NCI-H774 (cell line): ENCODE measurements around the gene WDR45B.
"Not testable (repeated sequence)": the region's sequence is repeated elsewhere in the genome, so short reads cannot be mapped to it uniquely, and the experiment has no call there.

Source experiments
- DNase-seq: peaks from one replicate; lab custom pipeline; 2025; lab: John Stamatoyannopoulos, UW

The WDR45B gene

GRCh38 chr17:82582709-82583108 lies 65.5 kb downstream of the WDR45B start:
- no peak for DNase-seq

GRCh38 chr17:82582213-82582612 lies 66.0 kb downstream of the WDR45B start:
- DNase-seq: no peak

GRCh38 chr17:82579969-82580368 lies 68.3 kb downstream of the WDR45B start:
- not testable (repeated sequence) for DNase-seq

- no peak for DNase-seq
Measured at GRCh38 chr17:82577300-82577699, 70.9 kb downstream of the WDR45B start.

- DNase-seq: not testable (repeated sequence)
Measured at GRCh38 chr17:82575581-82576221, 72.5 kb downstream of the WDR45B start.

- DNase-seq: no peak
Measured at GRCh38 chr17:82574041-82574440, 74.2 kb downstream of the WDR45B start.

- no peak for DNase-seq
Measured at GRCh38 chr17:82571855-82572254, 76.4 kb downstream of the WDR45B start.

- DNase-seq: no peak
Measured at GRCh38 chr17:82570277-82570676, 78.0 kb downstream of the WDR45B start.

GRCh38 chr17:82569621-82570020 lies 78.6 kb downstream of the WDR45B start:
- DNase-seq: no peak

- DNase-seq: no peak
Measured at GRCh38 chr17:82568997-82569393, 79.2 kb downstream of the WDR45B start.

GRCh38 chr17:82567286-82567685 lies 81.0 kb downstream of the WDR45B start:
- no peak for DNase-seq

- DNase-seq: no peak
Measured at GRCh38 chr17:82566129-82566960, 81.9 kb downstream of the WDR45B start.

GRCh38 chr17:82565551-82565950 lies 82.7 kb downstream of the WDR45B start:
- no peak for DNase-seq
